Naive thymus-derived CD8-positive, alpha-beta T cell (primary cell): Measurements from ENCODE around the gene TMA7. TPM values are rescaled to one million over a fixed set of nuclear protein-coding genes. Genes with fewer than 3 reads are reported as not detected.

Experiments
- ATAC-seq, 2 donors: fragments of 150-1000 bp; cut with Tn5 transposase in 1 of 2; sonication (Bioruptor Pico), chemical (Tn5 transposase) in 1 of 2; 1 replicate in 1 of 2; 2 replicates in 1 of 2; pipeline ENCODE4 v1.10.0; 2021; ENCODE audit warnings: mild to moderate bottlenecking in 2 of 2, moderate library complexity in 2 of 2
- POLR2A ChIA-PET: fragments of 350-600 bp; sonication (Branson Sonifier 250); formaldehyde crosslinking; loops from one replicate; lab custom pipeline; 2021; ENCODE audit warnings: antibody characterized with exemption; lab: Charles Lee
- DNase-seq, 10 donors: peaks; one replicate each; pipeline versions ENCODE4 v3.0.0 to v3.0.0-alpha.2; 2020 to 2022
- H3K27ac Mint-ChIP-seq, 10 donors: one replicate each; pipeline ENCODE4 v1.8.0; 2020 to 2022; ENCODE audit warnings: mild to moderate bottlenecking in 10 of 10, mixed read lengths in 10 of 10, moderate library complexity in 4 of 10, inconsistent platforms in 1 of 10
- H3K27me3 Mint-ChIP-seq, 5 donors: one replicate each; pipeline ENCODE4 v1.8.0; 2021 to 2022; ENCODE audit warnings: mixed read lengths in 5 of 5
- H3K36me3 Mint-ChIP-seq, 3 donors: one replicate each; pipeline ENCODE4 v1.8.0; 2020 to 2022; ENCODE audit warnings: mixed read lengths in 3 of 3, mild to moderate bottlenecking in 2 of 3, inconsistent platforms in 1 of 3
- H3K4me1 Mint-ChIP-seq, 4 donors: one replicate each; pipeline ENCODE4 v1.8.0; 2021 to 2022; ENCODE audit warnings: mixed read lengths in 4 of 4
- H3K4me3 Mint-ChIP-seq, 10 donors: one replicate each; pipeline ENCODE4 v1.8.0; 2020 to 2022; ENCODE audit warnings: mild to moderate bottlenecking in 10 of 10, mixed read lengths in 10 of 10, moderate library complexity in 6 of 10, inconsistent platforms in 1 of 10
- H3K9me3 Mint-ChIP-seq, 9 donors: one replicate each; pipeline ENCODE4 v1.8.0; 2020 to 2022; ENCODE audit warnings: mixed read lengths in 9 of 9, mild to moderate bottlenecking in 3 of 9, inconsistent platforms in 1 of 9, moderate library complexity in 1 of 9
- polyA plus RNA-seq, 3 donors: library from polyadenylated mRNA; unstranded; fragments of 300-500 nt; fragmentation: Illumina TruSeq; gene quantifications; one replicate each; pipeline ENCODE4 v1.2.3, GENCODE V29; 2021
- total RNA-seq, 8 experiments: library from RNA in 2 of 8; stranded (reverse) in 2 of 8; gene quantifications; one replicate each; pipeline ENCODE4 v1.2.3 and lab custom pipeline; 2021 to 2026

Gene TMA7
- total and polyA plus RNA-seq, 5 experiments from 2014 or later, result 274 to 931 (median 714) TPM

- no peaks in the 10 kb centered on the region for H3K9me3 Mint-ChIP-seq
- no peak overlapping the region for H3K27ac Mint-ChIP-seq
- no peak overlapping the region for H3K4me3 Mint-ChIP-seq
- ATAC-seq, result no peak
- no peaks in the 10 kb centered on the region for H3K27me3 Mint-ChIP-seq
- DNase-seq, result no peak
- POLR2A ChIA-PET, result no interaction called here
- peaks cover 0 to 2% (median 0%) of the 10 kb centered on the region in 4 donors for H3K4me1 Mint-ChIP-seq
- no peaks in the 10 kb centered on the region for H3K36me3 Mint-ChIP-seq
Observed at GRCh38 chr3:48411041-48411588, 28.9 kb upstream of the TMA7 start.

GRCh38 chr3:48411606-48412374 lies 28.3 kb upstream of the TMA7 start:
- ATAC-seq (no peak), DNase-seq (peak in 1 of 10 donors; percentile 47)
- H3K4me1 Mint-ChIP-seq, result peaks cover 0 to 2% (median 0%) of the 10 kb centered on the region in 4 donors
- H3K27me3 Mint-ChIP-seq, result no peaks in the 10 kb centered on the region
- POLR2A ChIA-PET, result no interaction called here
- H3K27ac Mint-ChIP-seq, result no peak overlapping the region
- no peak overlapping the region for H3K4me3 Mint-ChIP-seq
- no peaks in the 10 kb centered on the region for H3K36me3 Mint-ChIP-seq
- no peaks in the 10 kb centered on the region for H3K9me3 Mint-ChIP-seq

DNA sequence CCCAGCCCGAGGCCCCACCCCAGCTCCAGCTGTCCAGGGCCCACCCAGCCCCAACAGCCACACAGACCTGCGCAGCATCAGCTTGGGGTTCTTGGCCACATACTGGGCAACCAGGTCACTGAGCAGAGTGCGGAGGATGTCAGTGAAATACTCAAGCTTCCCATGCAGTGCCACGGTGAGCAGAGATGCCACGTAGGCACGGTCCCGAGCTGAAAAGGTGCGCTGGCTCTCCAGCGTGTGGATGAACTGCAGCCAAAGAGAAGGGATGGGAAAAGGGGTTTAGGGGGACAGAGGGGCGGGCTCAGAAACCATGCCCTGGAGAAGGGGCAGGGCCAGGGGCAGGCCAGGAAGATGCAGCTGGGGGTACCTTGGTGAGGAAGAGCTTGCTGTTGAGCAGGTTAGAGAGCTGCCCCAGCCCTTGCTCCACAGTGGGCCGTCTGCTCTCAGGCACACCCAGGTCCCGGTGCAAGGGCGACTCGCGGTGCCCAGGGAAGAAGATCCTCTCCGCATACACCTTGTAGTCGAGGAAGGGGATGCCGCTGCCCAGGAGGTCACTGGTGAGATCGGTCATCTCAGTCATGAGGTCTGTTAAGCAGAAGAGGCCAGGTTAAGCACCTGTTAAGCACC lies 27.6 kb upstream of the TMA7 start:
- POLR2A ChIA-PET, result no interaction called here
- no peak overlapping the region for H3K4me3 Mint-ChIP-seq
- H3K4me1 Mint-ChIP-seq, result peaks cover 0 to 2% (median 0%) of the 10 kb centered on the region in 4 donors
- ATAC-seq (no peak), DNase-seq (peak in 1 of 10 donors; percentile 44)
- no peaks in the 10 kb centered on the region for H3K36me3 Mint-ChIP-seq
- no peaks in the 10 kb centered on the region for H3K27me3 Mint-ChIP-seq
- H3K27ac Mint-ChIP-seq, result no peak overlapping the region
- H3K9me3 Mint-ChIP-seq, result no peaks in the 10 kb centered on the region

- Mint-ChIP-seq H3K27ac (peak overlapping the region in 1 of 10 donors; percentile 33), H3K9me3 (no peaks in the 10 kb centered on the region), H3K4me3 (no peak overlapping the region), H3K36me3 (no peaks in the 10 kb centered on the region), H3K27me3 (no peaks in the 10 kb centered on the region), H3K4me1 (peaks cover 0 to 2% (median 0%) of the 10 kb centered on the region in 4 donors)
- DNase-seq (peak in 1 of 10 donors; percentile 23), ATAC-seq (no peak)
- POLR2A ChIA-PET, result no interaction called here
Observed at GRCh38 chr3:48413086-48413485, 27.0 kb upstream of the TMA7 start.

DNA sequence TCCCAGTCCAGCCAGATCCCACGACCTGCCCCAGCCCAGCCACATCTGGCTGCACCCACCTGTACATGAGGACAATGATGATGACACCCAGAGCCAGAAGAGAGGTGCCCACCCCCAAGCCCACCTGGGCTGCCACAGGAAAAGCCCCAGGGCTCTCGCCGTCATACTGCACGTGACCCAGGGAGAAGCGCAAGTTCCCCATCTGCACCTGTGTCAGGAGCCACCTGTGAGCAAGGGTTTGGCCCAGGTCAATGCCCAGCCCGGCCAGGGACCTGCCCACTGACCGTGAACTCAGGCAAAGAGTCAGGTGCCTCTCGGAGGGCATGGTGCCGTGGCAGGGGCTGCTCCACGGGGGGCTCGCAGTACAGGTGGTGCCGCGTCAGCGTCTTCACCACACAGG lies 26.4 kb upstream of the TMA7 start:
- Mint-ChIP-seq H3K27me3 (no peaks in the 10 kb centered on the region), H3K27ac (no peak overlapping the region), H3K4me3 (no peak overlapping the region), H3K9me3 (no peaks in the 10 kb centered on the region), H3K36me3 (no peaks in the 10 kb centered on the region), H3K4me1 (no peaks in the 10 kb centered on the region)
- no peak for ATAC-seq
- POLR2A ChIA-PET, result no interaction called here
- DNase-seq, result peak in 1 of 10 donors; percentile 60

GRCh38 chr3:48414376-48415250 lies 25.4 kb upstream of the TMA7 start:
- Mint-ChIP-seq H3K9me3 (no peaks in the 10 kb centered on the region), H3K27ac (no peak overlapping the region), H3K36me3 (no peaks in the 10 kb centered on the region), H3K4me1 (no peaks in the 10 kb centered on the region), H3K4me3 (no peak overlapping the region), H3K27me3 (no peaks in the 10 kb centered on the region)
- peak in 1 of 10 donors; percentile 54 for DNase-seq
- POLR2A ChIA-PET, result no interaction called here
- no peak for ATAC-seq

GRCh38 chr3:48415251-48415953 lies 24.7 kb upstream of the TMA7 start:
- Mint-ChIP-seq H3K36me3 (no peaks in the 10 kb centered on the region), H3K27ac (peak overlapping the region in 1 of 10 donors; percentile 58), H3K27me3 (no peaks in the 10 kb centered on the region), H3K4me1 (no peaks in the 10 kb centered on the region), H3K4me3 (no peak overlapping the region), H3K9me3 (no peaks in the 10 kb centered on the region)
- DNase-seq (no peak), ATAC-seq (no peak)
- POLR2A ChIA-PET, result no interaction called here

DNA sequence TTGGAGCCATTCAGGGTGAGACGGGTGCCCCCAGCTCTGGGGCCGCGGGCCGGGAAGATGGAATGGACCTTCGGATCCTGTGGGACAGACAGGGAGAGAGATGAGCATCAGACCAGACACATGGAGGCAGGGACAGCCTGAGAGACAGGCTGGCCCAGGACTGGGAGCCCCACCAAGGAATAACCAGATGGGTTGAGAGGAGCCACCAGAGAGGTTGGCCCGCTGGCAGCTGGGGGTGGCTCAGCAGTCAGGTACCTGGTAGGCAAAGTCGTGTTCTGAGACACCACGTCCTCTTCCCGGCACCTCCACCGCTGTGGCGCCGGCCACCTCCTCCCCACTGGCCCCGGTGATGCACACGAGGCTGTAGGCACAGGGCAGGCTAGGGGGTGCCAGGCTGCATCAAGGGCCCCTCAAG lies 24.0 kb upstream of the TMA7 start:
- Mint-ChIP-seq H3K27ac (no peak overlapping the region), H3K36me3 (no peaks in the 10 kb centered on the region), H3K9me3 (no peaks in the 10 kb centered on the region), H3K4me1 (no peaks in the 10 kb centered on the region), H3K4me3 (no peak overlapping the region), H3K27me3 (no peaks in the 10 kb centered on the region)
- ATAC-seq (no peak), DNase-seq (no peak)
- POLR2A ChIA-PET, result no interaction called here

DNA sequence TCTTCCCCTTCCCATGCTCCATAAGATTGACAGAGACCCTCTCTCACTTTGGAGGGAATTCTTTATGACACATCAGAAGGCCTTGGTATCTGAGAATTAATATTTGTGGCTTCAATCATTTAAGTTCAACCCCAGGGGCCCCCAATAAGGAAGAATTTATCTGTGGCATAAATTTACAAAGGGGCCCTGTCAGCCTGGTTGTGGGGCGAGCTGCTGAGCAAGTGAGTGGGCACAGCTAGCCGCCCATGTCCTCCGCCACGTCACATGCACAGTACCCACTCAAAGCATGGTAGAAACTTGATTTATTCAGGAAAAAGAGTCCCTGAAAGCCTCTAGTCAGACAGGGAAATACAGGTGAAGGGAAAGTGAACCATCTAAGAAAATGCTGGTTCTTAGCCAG lies 23.5 kb upstream of the TMA7 start:
- Mint-ChIP-seq H3K4me1 (peaks cover 0 to 1% (median 0%) of the 10 kb centered on the region in 4 donors), H3K27me3 (no peaks in the 10 kb centered on the region), H3K9me3 (no peaks in the 10 kb centered on the region), H3K27ac (peak overlapping the region in 1 of 10 donors; percentile 58), H3K4me3 (no peak overlapping the region), H3K36me3 (no peaks in the 10 kb centered on the region)
- DNase-seq (no peak), ATAC-seq (no peak)
- POLR2A ChIA-PET, result no interaction called here

DNA sequence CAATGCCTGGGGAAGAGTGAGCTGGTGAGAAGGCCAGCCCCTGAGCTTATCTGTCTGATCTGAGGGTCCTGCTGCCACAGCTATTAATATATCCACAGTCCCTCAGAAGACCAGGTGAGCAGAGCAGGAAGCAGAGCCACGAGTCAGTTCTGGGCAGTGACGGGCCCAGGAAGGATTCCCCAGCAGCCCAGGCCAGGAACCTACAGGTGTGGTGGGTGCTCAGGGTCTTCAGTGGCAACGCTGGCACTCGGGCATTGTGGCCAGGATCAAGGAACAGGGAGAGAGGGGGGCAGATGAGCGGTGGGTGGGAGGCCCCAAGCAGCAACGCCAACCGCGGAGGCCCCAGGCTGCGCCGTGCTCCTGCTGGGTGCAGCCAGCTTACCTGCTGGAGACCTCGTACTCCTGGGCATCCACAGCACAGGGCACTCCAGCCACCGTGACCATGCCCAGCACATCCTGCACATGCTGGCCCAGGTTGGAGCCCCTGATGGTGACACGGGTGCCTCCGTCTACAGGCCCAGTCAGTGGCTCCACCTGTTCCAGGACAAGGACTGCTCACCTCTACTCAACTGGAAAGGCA lies 22.4 kb upstream of the TMA7 start:
- H3K4me3 Mint-ChIP-seq, result no peak overlapping the region
- no peaks in the 10 kb centered on the region for H3K27me3 Mint-ChIP-seq
- POLR2A ChIA-PET, result no interaction called here
- DNase-seq, result peak in 1 of 10 donors; percentile 27
- H3K36me3 Mint-ChIP-seq, result no peaks in the 10 kb centered on the region
- no peak for ATAC-seq
- peaks cover 0 to 6% (median 3%) of the 10 kb centered on the region in 4 donors for H3K4me1 Mint-ChIP-seq
- no peaks in the 10 kb centered on the region for H3K9me3 Mint-ChIP-seq
- H3K27ac Mint-ChIP-seq, result peak overlapping the region in 1 of 10 donors; percentile 65

DNA sequence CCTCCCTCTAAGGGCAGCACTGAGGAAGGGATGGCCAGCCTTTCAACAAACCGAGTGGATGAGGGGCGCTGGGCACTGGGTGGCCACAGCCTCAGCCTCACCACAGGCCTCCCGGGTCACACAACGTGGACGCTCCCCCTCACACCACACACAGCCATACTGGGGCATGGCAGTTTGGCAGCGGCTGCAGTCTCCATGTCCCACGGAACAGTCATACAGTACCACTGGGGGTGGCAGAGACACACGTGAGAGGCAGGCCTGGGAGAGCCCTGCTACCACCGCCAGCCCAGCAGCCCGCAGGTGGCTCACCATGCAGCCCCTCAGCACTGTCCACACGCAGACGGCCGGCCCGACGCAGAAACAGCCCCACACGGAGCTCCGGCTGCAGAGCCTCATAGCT lies 21.9 kb upstream of the TMA7 start:
- DNase-seq (peak in 1 of 10 donors; percentile 52), ATAC-seq (no peak)
- Mint-ChIP-seq H3K27ac (no peak overlapping the region), H3K27me3 (no peaks in the 10 kb centered on the region), H3K9me3 (no peaks in the 10 kb centered on the region), H3K4me1 (peaks cover 0 to 6% (median 4%) of the 10 kb centered on the region in 4 donors), H3K4me3 (no peak overlapping the region), H3K36me3 (no peaks in the 10 kb centered on the region)
- POLR2A ChIA-PET, result no interaction called here

DNA sequence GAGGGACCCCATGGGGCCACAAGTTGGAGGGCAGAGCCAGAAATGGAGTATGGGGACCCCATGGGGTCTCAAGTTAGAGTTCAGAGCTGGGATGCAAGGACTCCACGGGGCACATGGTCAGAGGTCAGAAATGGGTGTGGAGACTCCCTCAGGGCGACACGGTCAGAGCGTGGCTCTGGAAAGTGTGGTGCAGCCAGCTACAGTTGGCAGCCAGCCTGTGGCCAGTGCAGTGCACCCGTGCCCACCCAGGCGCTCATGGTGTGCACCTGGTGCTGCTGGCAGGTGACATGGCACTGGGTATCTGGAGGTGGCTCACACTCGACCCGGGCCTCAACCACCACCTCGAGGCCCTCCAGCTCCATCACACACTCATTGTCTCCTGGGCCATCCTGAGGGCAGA lies 21.4 kb upstream of the TMA7 start:
- Mint-ChIP-seq H3K4me3 (no peak overlapping the region), H3K36me3 (no peaks in the 10 kb centered on the region), H3K27me3 (no peaks in the 10 kb centered on the region), H3K9me3 (no peaks in the 10 kb centered on the region), H3K27ac (no peak overlapping the region), H3K4me1 (peaks cover 0 to 7% (median 5%) of the 10 kb centered on the region in 4 donors)
- POLR2A ChIA-PET, result no interaction called here
- ATAC-seq, result no peak
- no peak for DNase-seq
